ENCODE data around the gene FNDC3B.
"Not testable (repeated sequence)": the region's sequence is repeated elsewhere in the genome, so short reads cannot be mapped to it uniquely, and the experiment has no call there.

The FNDC3B gene

DNA sequence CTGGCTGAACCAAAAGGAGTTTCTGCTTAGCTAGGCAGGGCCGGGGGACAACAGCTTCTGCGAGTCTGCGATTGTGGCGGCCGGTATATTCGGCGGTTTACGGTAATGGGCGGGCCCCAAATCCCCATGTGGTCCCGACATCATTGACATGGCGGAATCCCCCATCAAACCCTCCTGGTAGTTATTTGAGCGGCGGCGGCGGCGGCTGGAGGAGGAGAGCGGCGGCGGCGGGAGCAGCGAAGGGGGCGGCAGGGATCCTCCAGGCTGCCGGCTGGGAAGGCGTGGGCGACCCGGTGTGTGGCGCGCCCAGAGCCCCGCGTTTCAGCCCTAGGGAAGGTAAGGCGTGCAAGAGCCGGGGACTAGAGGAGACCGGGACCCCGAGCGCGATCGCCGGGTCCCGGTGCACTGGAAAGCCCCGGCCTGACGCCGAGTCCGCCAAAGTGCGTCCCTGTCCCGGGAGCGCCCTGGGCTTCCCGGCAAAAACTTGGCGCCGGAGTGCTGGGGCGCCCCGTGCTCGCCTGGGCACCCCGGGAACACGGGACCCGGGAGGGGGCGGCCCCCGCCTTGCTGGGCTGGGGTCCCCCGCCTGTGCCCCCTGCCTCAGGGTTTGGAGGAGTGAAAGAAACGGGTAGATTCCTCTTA lies at the start of gene FNDC3B:
FNDC3B (plus strand) TSS at position 143 of the 642 bp plus-strand sequence. CDS start 72,902 bp downstream, outside the sequence.
- peak; percentile 79 to 81 for DNase-seq (ENCODE audit: extremely low read depth in 1 of 2, low read depth in 1 of 2)

DNA sequence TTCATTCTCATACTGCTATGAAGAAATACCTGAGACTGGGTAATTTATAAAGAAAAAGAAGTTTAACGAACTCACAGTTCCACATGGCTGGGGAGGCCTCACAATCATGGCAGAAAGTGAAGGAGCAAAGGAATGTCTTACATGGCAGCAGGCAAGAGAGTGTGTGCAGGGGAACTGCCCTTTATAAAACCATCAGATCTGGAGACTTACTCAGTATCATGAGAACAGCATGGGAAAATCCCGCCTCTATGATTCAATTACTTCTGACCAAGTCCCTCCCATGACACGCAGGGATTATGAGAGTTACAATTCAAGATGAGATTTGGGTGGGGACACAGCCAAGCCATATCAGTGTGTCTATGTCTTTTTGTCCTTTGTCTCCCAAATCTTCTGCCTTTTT lies 49.1 kb upstream of the FNDC3B start:
- DNase-seq (ENCODE audit: extremely low read depth in 1 of 2, low read depth in 1 of 2), result not testable (repeated sequence)

DNA sequence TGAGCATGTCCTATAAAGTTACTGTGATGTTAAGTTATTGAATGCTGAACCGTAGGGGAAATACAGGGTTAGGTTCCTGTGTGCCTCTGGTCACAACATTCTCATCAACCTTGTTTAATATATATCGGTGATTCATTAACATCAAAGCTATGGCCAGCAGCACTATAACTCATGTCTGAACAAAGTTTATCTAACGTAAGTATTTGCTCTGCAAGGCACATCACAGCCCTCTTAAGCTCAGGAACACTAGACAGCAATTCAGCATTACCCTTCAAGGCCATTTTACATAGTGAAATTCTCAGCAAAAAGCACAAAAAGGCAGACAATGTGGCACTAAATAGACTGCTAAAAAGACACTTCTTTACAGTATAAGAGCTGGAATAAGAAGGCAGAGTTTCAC lies 48.2 kb upstream of the FNDC3B start:
- DNase-seq (ENCODE audit: extremely low read depth in 1 of 2, low read depth in 1 of 2), result no peak

DNA sequence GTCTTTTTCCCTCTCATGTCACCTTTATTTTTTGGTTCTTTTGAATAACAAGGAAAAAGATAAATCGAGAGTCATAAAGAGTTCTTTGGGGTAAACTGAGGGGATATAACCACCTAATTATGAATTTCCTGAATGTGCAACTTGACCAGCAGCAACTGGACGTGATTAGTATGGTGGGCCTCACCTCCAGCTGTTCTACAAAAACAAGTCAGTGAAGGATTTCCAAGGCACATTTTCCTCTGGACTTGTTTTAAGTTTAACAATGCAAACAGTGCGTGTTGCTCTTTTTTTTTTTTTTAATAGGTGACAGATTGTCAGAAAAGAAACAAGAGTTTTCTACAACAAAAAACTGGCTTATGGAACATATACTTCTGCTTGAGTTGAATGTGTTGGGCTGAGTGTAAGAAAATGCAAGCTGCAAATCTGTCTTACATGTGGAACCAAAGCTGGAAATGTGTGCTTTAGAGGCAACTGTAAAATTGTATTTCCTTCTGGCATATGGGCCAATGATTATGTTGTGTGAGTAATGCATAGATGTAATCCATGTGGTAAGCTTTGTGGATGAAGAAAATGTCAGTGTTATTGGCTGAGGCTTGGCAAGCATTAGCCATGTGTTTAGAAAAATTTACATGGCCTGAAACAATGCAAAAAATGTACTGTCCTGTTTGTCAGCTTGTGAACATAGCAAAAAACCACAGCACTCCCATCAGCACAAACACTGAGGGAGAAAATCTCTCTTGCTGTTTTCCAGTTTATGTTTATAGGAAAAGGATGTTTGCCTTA lies 44.5 kb upstream of the FNDC3B start:
- DNase-seq (ENCODE audit: extremely low read depth in 1 of 2, low read depth in 1 of 2), result no peak

DNA sequence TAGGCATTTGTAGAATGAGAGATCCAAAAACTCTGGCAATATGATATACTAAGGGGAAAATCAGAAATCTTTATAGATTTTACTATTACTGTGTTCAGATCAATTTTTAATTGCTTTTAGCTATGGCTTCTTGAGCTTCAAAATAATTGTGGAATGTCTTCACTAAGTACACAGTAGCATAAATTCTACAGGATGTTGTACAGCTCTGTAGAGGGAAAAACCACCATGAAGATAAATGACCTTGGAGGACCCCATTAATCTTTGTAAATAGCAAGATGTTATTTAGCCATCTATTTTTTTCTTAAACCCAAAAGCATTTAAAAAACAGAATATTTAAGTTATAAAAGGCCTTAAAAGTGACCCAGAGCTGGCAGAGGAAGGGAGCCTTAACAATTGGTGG lies 43.9 kb upstream of the FNDC3B start:
- no peak for DNase-seq (ENCODE audit: extremely low read depth in 1 of 2, low read depth in 1 of 2)

DNA sequence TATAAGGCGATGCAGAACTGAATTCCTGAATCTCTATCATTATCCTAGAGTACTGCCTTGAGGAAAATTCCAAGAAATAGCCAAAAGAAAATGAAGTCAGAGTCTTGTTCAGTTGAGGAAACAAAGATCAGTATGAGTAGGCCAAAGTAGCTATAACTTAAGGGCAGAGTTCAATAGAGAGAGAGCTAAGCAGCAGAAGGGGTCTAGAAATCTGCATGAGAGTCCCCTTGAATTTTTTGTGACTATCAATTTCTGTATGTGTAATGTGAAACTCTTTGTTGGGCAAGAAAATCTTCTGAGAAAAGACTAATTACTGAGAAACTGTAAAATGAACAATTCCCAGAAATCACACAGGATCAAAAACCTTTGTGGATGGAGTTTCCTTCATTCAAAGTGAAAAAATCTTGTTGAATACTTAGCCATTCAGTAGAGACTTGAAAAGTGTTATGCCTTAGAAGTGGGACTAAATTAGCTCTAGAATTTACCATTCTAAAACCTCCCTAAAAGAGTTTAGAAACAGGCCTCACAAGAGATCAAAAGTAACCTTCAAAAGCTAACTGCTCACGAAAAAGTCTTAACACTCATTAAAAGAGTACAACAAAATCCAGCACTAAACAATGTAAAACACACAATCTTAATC lies 43.1 kb upstream of the FNDC3B start:
- no peak for DNase-seq (ENCODE audit: extremely low read depth in 1 of 2, low read depth in 1 of 2)

DNA sequence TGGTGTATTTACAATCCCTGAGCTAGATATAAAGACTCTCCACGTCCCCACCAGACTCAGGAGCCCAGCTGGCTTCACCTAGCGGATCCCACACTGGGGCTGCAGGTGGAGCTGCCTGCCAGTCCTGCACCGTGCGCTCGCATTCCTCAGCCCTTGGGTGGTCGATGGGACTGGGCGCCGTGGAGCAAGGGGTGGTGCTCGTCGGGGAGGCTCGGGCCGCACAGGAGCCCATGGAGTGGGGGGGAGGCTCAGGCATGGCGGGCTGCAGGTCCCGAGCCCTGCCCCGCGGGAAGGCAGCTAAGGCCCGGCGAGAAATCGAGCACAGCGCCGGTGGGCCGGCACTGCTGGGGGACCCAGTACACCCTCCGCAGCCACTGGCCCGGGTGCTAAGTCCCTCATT lies 40.6 kb upstream of the FNDC3B start:
- not testable (repeated sequence) for DNase-seq (ENCODE audit: extremely low read depth in 1 of 2, low read depth in 1 of 2)

DNA sequence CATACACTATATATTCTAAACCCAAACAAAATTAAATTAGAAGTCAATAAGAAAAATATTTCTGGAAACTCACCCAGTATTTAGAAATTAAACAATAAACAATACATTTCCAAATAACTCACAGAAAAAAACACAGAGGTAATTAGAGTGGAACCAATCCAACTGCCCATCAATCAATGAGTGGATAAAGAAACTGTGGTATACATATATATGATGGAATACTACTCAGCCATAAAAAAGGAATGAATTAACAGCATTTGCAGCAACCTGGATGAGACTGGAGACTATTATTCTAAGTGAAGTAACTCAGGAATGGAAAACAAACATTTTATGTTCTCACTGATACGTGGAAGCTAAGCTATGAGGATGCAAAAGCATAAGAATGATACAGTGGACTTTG lies 37.8 kb upstream of the FNDC3B start:
- DNase-seq (ENCODE audit: extremely low read depth in 1 of 2, low read depth in 1 of 2), result not testable (repeated sequence)

DNA sequence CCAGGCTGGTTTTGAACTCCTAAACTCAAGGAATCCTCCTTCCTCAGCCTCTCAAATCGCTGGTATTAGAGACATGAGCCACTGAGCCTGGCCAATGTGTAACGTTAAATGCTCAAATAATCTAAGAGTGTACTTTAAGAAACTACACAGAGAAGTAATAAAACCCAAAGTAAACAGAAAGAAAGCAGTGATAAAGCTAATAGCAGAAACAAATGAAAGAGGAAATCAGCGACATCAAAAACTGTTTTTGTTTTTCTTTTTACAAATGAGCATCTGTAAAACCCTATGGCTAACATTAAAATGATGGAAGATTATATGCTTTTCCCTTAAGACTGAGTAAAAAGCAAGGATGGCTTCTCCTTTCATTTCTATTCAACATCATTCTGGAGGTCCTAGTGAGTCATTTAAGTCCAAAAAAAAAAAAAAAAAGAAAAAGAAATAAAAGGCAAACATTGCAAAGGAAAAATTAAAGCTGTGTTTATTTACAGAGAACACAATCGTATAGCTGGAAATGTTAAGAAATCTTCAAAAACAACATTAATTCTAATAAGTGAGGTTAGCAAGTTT lies 36.8 kb upstream of the FNDC3B start:
- no peak for DNase-seq (ENCODE audit: extremely low read depth in 1 of 2, low read depth in 1 of 2)

DNA sequence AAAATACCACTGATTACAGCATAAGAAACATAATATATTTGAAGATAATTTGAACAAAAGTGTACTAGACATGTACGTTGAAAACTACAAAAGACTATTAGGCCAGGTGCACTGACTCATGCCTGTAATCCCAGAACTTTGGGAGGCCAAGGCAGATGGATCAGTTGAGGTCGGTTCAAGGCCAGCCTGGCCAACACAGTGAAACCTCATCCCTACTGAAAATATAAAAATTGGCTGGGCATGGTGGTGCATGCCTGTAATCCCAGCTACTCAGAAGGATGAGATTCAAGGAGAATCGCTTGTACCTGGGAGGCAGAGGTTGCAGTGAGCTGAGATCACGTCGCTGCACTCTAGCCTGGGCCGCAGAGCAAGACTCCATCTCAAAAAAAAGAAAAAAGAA lies 36.2 kb upstream of the FNDC3B start:
- DNase-seq (ENCODE audit: extremely low read depth in 1 of 2, low read depth in 1 of 2), result no peak

DNA sequence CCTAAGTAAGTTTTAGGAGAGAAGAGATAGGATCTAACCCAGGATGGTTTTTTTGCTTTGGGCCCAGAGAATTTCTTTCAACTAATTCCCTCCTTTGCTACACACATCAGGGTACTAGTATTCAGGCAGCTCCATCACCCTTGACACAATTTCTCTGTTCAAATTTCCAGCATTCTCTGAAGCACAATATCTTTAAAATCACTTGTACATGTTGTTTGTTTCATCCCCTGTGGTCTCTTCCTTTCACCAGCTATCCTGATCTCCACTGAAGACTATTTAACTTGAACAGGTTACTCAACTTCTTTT lies 32.4 kb upstream of the FNDC3B start:
- no peak for DNase-seq (ENCODE audit: extremely low read depth in 1 of 2, low read depth in 1 of 2)

DNA sequence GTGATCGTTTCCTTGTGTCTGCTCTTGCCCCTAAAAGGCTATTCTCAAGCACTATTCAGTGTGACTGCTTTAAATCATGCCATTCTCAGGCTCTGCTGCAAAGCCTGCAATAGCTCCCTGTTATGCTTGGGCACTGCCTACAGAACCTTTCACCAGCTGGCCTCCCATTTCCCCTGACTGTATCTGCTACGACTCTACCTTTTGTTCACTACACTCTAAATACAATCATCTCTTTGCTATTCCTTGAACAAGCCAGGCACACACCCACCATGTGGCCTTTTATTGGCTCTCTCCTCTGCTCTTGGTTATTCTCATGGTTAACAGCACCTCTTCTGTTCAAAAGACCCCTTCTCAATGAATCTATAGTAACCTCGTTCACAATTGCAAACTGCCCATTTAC lies 29.6 kb upstream of the FNDC3B start:
- DNase-seq (ENCODE audit: extremely low read depth in 1 of 2, low read depth in 1 of 2), result no peak

DNA sequence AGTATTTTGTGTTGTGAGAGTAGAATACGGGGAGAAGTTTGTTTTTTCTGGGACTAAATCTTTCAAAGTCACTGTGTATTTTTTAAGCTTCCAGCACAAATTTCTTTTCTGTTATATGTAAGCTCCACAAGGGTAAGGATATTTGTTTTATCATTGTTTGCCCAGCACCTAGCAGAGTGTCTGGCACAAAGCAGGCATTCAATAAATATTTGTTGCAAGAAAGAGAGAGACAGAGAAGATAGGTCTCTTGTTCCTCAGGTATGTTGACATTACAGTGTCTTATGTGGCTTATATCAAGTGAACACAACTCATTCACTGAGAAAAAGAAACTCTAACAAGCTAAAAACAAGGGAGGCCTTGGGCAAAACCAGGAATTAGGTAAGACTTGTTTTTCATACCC lies 26.6 kb upstream of the FNDC3B start:
- DNase-seq (ENCODE audit: extremely low read depth in 1 of 2, low read depth in 1 of 2), result no peak

DNA sequence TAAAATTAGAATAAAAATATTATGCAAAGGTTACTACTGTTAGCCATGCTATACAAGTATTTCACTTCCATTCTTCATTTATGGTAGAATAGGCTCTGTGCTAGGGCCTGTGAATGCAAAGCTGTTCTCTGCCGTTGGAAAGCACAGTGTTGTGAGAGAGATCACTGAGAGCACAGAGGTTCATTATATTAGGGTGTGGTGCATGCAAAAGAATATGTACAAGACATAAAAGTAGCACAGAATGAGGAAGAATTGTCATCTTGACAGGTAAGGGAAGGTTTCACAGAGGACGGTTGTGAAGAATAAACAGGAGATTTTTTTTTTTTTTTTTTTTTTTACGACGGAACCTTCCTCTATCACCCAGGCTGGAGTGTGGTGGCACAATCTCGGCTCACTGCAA lies 25.2 kb upstream of the FNDC3B start:
- no peak for DNase-seq (ENCODE audit: extremely low read depth in 1 of 2, low read depth in 1 of 2)

DNA sequence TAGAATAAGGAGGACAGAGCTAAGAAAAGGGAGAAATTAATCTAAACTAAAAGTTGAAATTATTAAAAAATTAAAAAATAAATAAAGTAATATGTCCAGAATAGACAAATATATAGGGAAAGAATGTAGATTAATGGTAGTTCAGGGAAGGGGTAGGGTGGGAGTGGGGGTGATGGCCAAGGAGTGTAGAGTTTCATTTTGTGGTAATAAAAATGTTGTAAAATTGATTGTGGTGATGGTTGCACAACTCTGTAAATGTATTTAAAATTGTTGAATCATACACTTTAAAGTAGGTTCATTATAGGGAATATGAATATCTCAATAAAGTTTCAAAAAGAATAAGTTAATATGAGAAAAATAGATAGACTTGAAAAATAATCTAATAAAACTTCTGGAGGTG lies 21.0 kb upstream of the FNDC3B start:
- no peak for DNase-seq (ENCODE audit: extremely low read depth in 1 of 2, low read depth in 1 of 2)

DNA sequence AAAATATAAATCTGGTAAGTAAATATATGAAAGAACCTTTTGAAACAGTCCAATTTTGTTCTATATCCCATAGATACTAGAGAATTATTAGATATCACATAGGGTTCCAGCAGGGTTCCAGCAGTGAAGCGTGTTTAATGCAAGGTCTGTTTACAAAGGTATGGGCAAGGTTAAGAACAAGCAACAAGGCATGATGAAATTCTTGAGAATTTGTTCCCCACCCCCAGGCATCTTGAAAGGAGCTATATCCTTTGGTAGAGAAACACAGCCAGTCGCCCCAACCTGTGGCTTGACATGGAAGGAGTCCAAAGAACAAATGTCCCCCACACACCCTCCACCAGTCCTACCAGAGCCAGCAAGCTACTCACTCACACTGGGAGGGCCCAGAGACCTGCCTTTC lies 18.6 kb upstream of the FNDC3B start:
- no peak for DNase-seq (ENCODE audit: extremely low read depth in 1 of 2, low read depth in 1 of 2)

DNA sequence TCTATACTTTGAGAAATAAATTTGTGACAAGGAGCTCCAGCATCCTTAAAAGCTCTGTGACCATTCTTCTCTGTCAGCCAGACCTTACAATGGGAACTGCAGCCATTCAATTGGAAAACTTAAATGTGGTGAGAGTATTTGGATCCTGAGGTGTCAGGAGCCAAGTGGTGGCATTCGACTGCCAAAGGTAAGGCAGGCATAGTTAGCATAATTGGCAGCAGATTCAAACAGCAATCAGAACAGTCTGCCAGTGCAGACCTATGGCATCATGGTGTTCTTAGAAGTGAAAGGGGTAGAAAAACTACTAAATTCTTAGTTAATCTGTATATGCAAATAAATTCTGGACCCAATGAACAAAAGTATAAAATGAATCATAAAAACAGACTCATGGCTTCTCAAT lies 18.2 kb upstream of the FNDC3B start:
- no peak for DNase-seq (ENCODE audit: extremely low read depth in 1 of 2, low read depth in 1 of 2)

DNA sequence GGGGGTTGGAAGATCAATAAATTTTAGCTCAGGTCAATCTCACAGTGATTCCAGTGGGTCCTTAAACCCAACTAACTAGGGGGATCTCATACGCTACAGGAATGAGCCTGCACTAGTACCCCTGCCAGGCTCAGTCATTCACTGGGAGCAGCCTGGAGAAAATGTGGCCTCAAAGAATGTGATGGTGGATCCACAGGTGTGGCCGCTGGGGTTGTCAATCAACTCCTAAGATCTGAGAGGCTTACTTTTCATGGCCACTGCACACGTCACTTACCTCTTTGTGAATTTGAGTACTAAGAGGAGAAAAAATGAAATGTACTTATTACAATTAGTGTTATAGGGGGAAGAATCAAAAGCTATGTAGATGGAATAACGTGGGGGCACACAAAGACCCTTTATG lies 17.5 kb upstream of the FNDC3B start:
- DNase-seq (ENCODE audit: extremely low read depth in 1 of 2, low read depth in 1 of 2), result no peak

DNA sequence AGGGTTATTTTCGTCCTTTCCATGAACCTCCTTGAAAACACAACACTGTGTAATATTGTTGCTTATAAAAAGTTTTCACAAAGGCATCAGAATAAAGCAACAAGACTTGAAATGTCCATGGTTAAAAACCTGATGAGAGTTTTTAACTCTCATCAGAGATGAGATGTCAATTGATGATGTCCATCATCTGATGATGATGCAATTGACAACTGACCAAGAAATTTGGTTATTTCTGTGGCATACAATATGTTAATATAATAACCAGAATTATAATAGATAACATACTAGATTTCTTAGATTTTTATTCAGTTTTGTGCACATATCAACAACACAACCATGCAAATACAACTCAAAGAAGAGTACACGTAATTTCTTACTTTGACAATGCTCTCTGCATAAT lies 15.5 kb upstream of the FNDC3B start:
- no peak for DNase-seq (ENCODE audit: extremely low read depth in 1 of 2, low read depth in 1 of 2)

DNA sequence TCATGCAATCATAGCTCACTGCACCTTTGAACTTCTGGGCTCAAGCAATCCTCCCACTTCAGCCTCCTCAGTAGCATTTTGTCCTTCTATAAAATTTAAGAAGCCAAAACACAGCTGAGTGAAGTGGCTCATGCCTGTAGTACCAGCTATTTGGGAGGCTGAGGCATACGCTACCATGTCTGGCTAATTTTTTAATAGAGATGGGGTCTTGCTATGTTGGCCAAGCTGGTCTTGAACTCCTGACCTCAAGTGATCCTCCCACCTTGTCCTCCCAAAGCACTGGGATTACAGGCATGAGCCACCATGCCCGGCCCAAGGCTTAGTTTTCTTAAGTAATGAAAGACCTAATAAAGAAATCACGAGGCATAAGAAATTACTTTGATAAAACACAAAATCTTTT lies 14.7 kb upstream of the FNDC3B start:
- DNase-seq (ENCODE audit: extremely low read depth in 1 of 2, low read depth in 1 of 2), result no peak

DNA sequence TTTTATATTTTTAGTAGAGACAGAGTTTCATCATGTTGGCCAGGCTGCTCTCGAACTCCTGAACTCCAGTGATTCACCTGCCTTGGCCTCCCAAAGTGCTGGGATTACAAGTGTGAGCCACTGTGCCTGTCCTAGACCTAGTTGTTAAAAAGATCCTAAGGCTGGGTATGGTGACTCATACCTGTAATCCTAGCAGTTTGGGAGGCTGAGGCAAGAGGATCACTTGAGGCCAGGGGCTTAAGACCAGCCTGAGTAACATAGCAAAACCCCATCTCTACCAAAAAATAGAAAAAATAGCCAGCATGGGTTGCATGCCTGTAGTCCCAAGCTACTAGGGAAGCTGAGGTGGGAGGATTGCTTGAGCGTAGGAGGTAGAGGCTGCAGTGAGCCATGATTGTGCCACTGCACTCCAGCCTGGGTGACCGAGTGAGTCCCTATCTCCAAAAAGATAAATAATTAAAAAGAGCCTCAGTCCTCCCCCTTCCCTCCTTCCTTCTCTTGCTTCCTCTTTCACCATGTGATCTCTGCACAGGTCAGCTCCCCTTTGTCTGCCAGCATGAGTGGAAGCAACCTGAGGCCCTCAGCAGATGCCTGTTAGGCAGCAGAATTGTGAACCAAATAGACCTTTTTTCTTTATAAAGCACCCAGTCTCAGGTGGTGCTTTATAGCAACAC lies 9.8 kb upstream of the FNDC3B start:
- no peak for DNase-seq (ENCODE audit: extremely low read depth in 1 of 2, low read depth in 1 of 2)

All from activated CD8-positive, alpha-beta memory T cell treated with anti-CD3 and anti-CD28 coated beads for 1 hour (primary cell).